Nephron progenitor cell (in vitro differentiated cells): ENCODE results near the gene DNAJC7.

Experiments used
- DNase-seq: peaks from one replicate; pipeline ENCODE4 v3.0.0; 2021
- H3K27ac Mint-ChIP-seq: 2 replicates; pipeline ENCODE4 v1.8.0; 2021; ENCODE audit warnings: mild to moderate bottlenecking, moderate library complexity, mixed read lengths
- H3K27me3 Mint-ChIP-seq: 2 replicates; pipeline ENCODE4 v1.8.0; 2021; ENCODE audit warnings: mild to moderate bottlenecking, low read depth, mixed read lengths; ENCODE audit not compliant: poor library complexity
- H3K36me3 Mint-ChIP-seq: 2 replicates; pipeline ENCODE4 v1.8.0; 2021; ENCODE audit warnings: low read depth, mixed read lengths
- H3K4me1 Mint-ChIP-seq: 2 replicates; pipeline ENCODE4 v1.8.0; 2021; ENCODE audit warnings: mixed read lengths
- H3K4me3 Mint-ChIP-seq: 2 replicates; pipeline ENCODE4 v1.8.0; 2021; ENCODE audit warnings: mild to moderate bottlenecking, moderate library complexity, mixed read lengths
- H3K9me3 Mint-ChIP-seq: 2 replicates; pipeline ENCODE4 v1.8.0; 2021; ENCODE audit warnings: mild to moderate bottlenecking, moderate library complexity, mixed read lengths
- TF ChIP-seq, protein P1 (sequence below): fragments of 200-600 bp; sonication (generic); IDR thresholded peaks from 2 replicates; pipeline ENCODE4 v1.5.0; 2021; ENCODE audit warnings: antibody characterized with exemption

Gene DNAJC7

DNA sequence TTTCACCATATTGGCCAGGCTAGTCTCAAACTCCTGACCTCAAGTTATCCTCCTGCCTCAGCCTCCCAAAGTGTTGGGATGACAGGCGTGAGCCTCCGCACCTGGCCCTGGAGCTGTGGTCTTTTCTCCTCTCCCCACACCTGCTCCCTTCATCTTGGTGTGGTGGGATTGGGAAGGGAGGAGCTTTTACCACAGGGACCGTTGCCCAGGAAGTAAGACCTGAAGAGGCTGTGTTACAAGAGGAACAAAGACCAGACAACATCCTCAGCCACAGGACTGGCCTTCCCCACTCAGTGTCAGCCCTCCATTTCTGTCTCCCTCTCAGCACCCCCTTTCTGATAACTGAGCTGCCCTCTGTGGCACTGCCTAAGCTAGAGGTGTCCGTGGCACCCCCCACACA lies 42.6 kb upstream of the DNAJC7 start:
- H3K4me3 Mint-ChIP-seq = no peak overlapping the region
- peak overlapping the region; percentile 80 for H3K27ac Mint-ChIP-seq
- no peak for DNase-seq
- H3K9me3 Mint-ChIP-seq = no peaks in the 10 kb centered on the region
- TF ChIP-seq, protein P1, sequence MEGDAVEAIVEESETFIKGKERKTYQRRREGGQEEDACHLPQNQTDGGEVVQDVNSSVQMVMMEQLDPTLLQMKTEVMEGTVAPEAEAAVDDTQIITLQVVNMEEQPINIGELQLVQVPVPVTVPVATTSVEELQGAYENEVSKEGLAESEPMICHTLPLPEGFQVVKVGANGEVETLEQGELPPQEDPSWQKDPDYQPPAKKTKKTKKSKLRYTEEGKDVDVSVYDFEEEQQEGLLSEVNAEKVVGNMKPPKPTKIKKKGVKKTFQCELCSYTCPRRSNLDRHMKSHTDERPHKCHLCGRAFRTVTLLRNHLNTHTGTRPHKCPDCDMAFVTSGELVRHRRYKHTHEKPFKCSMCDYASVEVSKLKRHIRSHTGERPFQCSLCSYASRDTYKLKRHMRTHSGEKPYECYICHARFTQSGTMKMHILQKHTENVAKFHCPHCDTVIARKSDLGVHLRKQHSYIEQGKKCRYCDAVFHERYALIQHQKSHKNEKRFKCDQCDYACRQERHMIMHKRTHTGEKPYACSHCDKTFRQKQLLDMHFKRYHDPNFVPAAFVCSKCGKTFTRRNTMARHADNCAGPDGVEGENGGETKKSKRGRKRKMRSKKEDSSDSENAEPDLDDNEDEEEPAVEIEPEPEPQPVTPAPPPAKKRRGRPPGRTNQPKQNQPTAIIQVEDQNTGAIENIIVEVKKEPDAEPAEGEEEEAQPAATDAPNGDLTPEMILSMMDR = no peak
- H3K4me1 Mint-ChIP-seq = peaks cover 84% of the 10 kb centered on the region
- H3K36me3 Mint-ChIP-seq = no peaks in the 10 kb centered on the region
- peaks cover 12% of the 10 kb centered on the region for H3K27me3 Mint-ChIP-seq

DNA sequence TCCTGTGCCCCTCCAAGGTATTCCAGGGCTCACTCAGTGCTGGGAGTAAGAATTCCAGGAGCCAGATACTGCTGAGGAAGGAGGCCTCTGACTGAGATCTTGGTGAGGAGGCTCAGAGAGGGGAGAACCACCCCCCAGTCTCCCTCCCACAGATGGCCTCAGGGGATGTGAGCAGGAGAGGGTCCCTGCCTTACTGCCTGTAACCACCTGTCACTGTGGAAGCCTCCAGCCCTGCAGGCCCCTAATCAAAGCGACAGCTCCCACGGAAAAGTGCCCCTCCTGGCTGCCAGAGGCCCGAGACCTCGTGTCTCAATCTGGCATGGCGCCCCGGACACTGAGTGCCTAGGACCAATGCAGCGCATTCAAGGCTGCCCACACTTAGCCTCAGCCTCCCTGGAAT lies 40.8 kb upstream of the DNAJC7 start:
- H3K9me3 Mint-ChIP-seq = no peaks in the 10 kb centered on the region
- no peak overlapping the region for H3K27ac Mint-ChIP-seq
- H3K4me1 Mint-ChIP-seq = peaks cover 88% of the 10 kb centered on the region
- no peak overlapping the region for H3K4me3 Mint-ChIP-seq
- no peaks in the 10 kb centered on the region for H3K36me3 Mint-ChIP-seq
- TF ChIP-seq, protein P1 = no peak
- no peak for DNase-seq
- H3K27me3 Mint-ChIP-seq = peaks cover 8% of the 10 kb centered on the region

DNA sequence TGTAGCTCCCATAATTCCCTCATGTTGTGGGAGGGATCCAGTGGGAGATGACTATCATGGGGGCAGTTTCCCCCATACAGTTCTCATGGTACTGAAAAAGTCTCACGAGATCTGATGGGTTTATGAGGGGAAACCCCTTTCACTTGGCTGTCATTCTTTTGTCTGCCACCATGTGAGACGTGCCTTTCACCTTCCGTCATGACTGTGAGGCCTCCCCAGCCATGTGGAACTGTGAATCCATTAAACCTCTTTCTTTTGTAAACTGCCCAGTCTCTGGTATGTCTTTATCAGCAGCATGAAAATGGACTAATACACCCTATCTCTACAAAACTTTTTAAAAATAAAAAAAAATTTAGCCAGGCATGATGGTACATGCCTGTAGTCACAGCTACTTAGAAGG lies 39.4 kb upstream of the DNAJC7 start:
- no peaks in the 10 kb centered on the region for H3K9me3 Mint-ChIP-seq
- TF ChIP-seq, protein P1 = no peak
- H3K4me1 Mint-ChIP-seq = peaks cover 88% of the 10 kb centered on the region
- H3K27ac Mint-ChIP-seq = no peak overlapping the region
- no peak for DNase-seq
- H3K36me3 Mint-ChIP-seq = no peaks in the 10 kb centered on the region
- peaks cover 15% of the 10 kb centered on the region for H3K27me3 Mint-ChIP-seq
- no peak overlapping the region for H3K4me3 Mint-ChIP-seq

DNA sequence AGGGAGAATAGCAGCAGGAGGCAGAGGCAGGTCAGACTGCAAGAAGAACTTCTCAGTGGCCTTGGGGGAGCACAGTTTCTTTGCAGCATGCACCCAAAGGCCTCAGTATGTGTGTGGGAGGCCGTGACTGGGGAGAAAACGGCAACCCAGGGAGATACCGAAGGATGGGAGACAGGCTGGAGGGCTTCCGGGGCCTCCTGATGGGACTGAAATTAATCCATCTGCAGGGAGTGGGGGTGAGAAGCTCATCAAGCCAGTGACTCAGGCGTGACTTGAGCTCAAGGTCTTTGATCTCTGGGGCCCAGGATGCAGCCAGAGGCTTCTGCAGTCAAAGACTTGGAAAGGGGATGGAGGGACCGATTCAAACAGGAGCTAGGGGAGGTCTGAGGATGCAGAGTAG lies 38.3 kb upstream of the DNAJC7 start:
- Mint-ChIP-seq H3K27ac (no peak overlapping the region), H3K36me3 (no peaks in the 10 kb centered on the region), H3K27me3 (peaks cover 21% of the 10 kb centered on the region), H3K4me1 (peaks cover 93% of the 10 kb centered on the region), H3K4me3 (peak overlapping the region; percentile 65), H3K9me3 (no peaks in the 10 kb centered on the region)
- TF ChIP-seq, protein P1 = no peak
- peak; percentile 46 for DNase-seq

DNA sequence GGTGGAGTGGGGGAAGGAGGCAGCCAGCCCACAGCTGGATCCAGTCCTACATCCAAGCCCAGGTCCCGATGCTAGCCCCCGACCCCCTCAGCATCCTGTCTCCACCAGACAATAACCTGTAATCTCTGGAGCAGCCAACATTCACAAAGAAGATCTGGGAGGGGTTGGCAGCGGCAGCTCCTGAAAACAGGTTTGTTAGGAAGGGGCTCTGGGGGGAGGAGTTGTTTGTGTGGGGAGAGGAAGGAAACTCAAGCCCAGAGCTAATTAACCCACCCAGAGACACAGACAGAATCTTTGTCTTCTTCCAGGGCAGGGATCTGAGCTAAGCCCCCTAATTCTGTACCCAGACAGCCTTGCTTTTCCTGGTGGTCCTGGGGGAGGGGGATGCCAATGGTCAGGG lies 37.8 kb upstream of the DNAJC7 start:
- Mint-ChIP-seq H3K9me3 (no peaks in the 10 kb centered on the region), H3K36me3 (no peaks in the 10 kb centered on the region), H3K27me3 (peaks cover 21% of the 10 kb centered on the region), H3K4me3 (peak overlapping the region; percentile 65), H3K4me1 (peaks cover 89% of the 10 kb centered on the region), H3K27ac (peak overlapping the region; percentile 39)
- TF ChIP-seq, protein P1 = no peak
- DNase-seq = no peak

DNA sequence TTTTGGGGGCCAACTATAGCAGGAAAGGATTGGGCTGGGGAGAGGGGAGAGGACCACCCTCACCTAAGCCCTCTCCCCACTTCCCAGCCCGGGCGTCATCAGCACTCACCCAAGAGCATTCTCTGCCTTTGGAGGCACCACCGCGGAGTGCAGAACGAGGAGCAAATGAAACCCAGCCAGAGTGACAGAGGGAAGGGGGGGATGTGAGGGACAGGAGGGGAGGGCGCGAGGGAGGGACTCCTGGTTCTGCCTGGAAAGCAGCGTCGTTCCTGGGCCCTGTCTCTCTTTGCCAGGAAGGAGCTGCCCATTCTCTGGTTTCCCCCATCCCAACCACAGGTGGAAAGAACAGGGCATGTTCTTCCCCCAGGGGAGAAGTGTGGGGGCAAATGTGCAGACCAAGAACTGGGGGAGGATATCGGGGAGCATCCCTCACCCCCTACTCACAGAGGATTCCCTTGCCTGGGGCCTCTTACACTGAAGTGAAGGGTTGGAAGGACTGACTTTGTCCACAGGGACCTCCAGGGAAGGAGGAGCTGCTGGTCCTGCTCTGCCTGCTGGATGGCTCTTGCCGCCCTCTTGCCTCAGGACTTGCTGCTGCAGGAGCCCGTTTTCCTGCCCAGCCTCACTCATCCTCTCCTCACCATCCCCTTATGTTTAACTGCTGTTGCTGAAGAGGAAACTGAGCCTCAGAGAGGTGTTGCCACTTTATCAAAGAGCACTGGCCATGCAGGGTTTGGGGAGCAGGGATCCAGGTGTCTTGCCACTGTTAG lies 36.7 kb upstream of the DNAJC7 start:
- H3K27ac Mint-ChIP-seq = no peak overlapping the region
- DNase-seq = peak; percentile 52
- peak overlapping the region; percentile 89 for H3K4me3 Mint-ChIP-seq
- no peaks in the 10 kb centered on the region for H3K36me3 Mint-ChIP-seq
- peaks cover 90% of the 10 kb centered on the region for H3K4me1 Mint-ChIP-seq
- no peaks in the 10 kb centered on the region for H3K9me3 Mint-ChIP-seq
- peaks cover 21% of the 10 kb centered on the region for H3K27me3 Mint-ChIP-seq
- TF ChIP-seq, protein P1 = no peak
